HG03342 (cell line): Measurements from ENCODE around the gene MDFI.
"Not testable (repeated sequence)": the region's sequence is repeated elsewhere in the genome, so short reads cannot be mapped to it uniquely, and the experiment has no call there.

Source experiments
- ATAC-seq: cut with Tn5 transposase; IDR thresholded peaks from one replicate; pipeline ENCODE4 v1.9.1; 2021; ENCODE audit warnings: mild to moderate bottlenecking, moderate library complexity; ENCODE audit not compliant: unreplicated experiment

MDFI gene

DNA sequence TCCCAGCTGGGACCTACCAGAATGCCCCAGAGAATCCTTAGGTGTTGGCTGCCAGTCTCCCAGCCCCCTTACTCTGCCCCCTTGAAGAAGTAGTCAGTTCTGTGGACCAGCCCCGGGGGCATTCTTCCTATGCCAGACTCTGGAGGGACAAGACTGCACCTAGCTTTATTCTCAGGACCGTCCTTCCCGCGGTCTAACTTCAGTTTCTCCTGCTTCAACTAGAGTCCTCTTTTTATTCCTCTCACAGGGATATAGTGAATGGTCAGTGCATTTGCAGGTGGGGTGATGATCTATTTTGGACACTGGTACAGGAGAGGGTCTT is 35.9 kb upstream of the MDFI start:
- ATAC-seq: no peak

DNA sequence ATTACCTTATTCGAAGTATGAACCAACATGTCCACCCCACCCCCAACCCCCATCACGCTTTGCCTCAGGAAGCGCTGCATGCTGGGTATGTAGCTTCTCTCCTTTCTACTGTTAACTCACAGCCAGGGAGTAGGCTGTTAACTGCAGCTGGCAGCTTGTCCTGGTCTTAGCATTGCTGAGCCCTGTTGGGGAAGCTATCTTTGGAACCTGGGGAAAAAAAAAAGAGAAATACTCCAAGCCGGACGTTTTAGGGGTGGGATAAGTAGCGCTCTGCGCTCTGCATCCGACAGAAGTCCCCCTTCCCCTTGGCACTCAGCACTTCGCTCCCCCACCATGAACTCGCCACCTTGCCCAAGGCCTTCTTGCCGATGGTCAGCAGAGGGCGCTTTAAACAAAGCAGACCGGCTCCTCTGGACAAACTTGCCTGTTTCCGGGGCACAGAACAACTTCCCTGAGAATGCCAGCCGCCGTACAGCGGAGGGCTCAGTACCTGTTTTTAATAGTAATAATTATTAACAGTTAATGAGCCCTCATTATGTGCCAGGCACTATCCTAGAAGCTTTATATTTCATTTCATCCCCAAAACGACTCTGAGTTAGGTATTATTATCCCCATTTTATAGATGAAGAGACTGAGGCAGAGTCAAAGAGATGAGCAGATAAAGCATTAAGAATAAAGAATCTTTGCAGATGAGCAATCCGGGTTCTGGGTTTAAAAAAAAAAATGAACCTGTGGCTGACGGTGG is 35.2 kb upstream of the MDFI start:
- ATAC-seq: no peak

GRCh38 chr6:41604006-41604405 is 34.3 kb upstream of the MDFI start:
- ATAC-seq: no peak

DNA sequence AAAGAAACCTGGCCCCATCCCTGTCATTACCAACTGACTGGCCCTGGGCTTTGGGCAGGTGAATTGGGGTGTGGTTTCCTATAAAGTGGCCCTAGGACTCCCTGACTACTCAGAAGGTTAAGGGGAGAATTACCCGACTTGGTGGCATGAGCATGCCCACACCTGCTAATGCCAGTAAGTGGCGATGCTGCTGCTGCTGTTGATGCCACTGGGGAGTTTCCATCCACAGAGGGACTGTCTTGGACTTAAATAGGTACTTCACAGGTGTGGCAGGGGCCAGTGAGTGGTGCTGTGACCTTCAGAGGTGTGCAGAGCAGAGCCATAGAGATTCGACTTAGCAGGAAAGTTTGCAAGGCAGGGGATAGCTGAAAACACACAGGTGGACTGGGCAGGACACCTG is 32.6 kb upstream of the MDFI start:
- no peak for ATAC-seq

GRCh38 chr6:41607036-41607435 is 31.2 kb upstream of the MDFI start:
- no peak for ATAC-seq

DNA sequence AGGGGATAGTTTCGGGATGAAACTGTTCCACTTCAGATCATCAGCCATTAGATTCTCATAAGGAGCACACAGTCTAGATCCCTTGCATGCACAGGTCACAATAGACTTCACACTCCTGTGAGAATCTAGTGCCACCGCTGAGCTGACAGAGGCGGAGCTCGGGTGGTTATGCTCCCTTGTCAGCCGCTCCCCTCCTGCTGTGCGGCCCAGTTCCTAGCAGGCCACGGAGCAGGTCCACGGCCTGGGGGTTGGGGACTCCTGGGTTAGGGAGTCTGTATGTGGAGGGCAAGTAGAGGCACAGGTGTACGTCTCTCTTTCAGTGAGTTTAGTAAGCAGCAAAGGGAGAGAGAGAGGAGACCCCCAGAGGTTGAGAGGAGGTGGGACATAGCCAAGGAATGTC is 30.5 kb upstream of the MDFI start:
- ATAC-seq: no peak

DNA sequence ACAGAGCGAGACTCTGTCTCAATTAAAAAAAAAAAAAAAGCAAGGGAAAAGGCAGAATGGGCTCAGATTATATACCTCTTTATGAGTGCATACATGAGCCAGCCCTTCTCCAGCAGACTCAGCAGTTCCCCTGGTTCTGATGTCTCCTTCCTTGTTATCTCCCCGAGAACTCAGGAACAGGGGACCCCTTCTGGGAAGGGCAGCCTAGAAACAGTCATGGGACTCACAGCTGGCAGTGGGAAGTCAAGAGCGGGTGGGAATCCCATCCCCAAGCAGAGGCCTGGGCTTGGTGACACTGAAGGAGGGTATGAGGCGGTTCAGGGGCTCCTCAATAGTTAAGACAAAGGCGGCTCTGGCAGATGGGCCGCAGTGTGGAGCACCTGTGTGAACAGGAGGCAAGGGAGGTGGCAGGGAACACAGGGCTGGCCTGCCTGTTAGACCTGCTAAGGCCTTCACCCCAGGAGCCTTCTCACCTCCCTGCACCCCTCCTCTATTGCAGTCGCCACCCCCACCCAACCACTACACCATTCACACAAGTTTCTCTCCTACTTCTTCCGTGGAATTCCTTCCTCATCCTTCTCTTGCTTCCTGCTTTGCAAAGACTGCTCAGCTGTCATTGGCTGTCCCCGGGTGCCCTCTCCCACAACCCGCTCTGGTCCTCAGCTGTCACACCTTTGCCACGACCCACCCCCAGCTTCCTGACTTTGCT is 29.7 kb upstream of the MDFI start:
- no peak for ATAC-seq

DNA sequence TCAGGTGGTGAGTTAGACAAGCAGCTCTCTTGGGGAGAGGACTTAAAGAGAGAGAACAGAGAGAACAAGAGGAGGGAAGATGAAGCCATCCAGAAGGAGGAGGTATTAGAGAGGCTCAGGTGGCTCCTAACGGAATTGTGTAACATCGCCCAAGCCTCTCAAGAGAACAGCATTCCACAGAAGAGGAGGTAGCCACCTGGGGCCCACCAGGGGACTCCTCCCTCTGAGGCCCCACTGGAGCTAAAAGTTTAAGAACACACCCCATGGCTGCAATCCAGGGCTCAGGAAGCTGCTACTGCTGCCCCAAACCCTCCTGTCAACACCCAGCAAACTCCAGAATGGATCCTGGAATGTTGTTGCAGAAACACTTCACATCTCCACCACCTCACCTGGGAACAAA is 23.6 kb upstream of the MDFI start:
- no peak for ATAC-seq

DNA sequence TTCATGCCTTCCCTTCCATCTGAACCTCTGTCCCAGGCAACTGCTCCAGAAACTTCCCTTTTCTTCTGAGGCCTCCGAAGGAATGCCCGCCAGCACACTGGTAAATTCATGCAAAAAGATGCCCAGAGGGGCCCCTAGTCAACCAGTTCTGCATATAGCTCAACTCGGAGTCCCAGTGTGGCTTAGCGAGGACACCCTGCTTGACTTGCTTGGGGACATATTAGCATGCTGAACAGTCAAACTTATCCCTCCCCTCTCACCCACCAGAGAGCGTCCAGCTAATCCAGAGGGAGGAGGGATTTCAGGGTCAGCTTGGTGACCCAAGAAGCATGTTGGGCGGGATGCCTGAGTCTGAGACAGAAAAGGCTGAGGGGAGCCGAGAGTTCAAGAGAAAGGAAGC is 23.0 kb upstream of the MDFI start:
- no peak for ATAC-seq

DNA sequence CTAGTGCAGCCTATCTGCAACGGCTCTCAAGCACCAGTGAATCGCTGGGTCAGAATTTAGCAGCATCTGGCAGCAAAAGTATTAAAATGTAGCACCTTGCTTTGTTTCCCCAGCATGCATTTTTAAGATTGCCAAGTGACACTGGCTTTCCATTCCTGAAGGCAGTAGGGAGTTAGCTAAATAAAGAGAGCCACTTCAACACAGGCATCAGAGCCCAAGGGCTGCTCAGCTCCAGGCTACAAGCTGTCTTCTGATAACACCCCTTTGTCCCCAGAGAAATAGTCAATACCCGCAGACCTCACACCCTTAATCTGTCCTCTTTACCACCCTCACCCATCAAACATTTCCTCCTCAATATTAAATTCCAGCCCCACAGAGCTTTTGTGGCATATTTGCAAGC is 19.7 kb upstream of the MDFI start:
- ATAC-seq: no peak

GRCh38 chr6:41619193-41619592 is 19.1 kb upstream of the MDFI start:
- ATAC-seq: not testable (repeated sequence)

- no peak for ATAC-seq
Measured at GRCh38 chr6:41621367-41621766, 16.9 kb upstream of the MDFI start.

DNA sequence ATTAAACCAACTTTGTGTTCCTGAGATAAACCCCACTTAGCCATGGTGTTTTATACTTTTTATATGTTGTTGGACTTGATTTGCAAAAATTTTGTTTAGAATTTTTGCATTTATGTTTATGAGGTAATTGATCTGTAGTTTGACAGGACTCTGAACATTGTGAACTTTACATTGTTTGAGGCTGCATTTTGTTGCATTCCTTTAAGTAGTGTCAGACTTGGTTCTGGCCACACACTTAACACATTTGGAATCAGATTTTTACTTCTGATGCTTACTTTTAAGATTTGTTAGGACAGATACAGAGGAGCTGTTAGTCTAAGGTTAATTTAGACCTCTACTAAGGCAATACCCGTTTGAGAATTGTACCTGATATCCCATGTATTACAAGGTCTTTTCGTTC is 16.5 kb upstream of the MDFI start:
- no peak for ATAC-seq

DNA sequence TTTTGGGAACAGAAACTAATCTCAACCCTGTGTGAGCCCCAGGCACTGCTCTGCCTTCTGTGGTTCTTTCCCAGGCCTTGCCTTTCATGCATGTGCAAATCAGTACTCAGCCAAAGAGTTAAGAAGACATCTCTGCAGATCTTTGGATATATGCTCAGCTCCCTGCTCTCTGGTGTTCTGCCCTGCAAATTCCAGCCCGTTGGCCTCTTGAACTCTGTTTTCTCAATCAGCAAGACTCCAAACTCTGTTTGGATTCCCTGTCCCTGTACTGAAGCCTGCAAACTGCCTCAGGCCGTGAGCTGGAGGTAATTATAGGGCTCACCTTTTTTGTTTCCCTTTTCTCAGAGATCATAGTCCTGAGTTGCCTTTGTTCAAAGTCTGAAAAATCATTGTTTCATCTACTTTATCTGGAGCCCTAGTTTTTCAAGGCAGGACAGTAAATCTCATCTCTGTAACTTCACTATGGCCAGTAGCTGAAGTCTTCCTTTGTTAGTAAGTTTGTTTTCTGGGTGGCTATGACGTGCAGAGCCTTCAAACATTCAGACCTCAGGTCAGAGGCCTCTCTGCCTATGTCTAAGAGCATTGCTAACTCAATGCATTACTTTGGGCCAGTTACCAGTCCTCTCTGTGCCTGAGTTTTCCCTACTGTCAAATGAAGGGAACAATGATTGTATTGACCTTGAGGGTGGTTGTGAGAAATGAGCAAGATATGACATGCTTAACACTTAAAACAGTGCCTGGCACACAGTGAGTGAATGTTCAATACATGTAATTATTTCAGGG is 15.9 kb upstream of the MDFI start:
- no peak for ATAC-seq

- no peak for ATAC-seq
Measured at GRCh38 chr6:41623330-41623729, 14.9 kb upstream of the MDFI start.

GRCh38 chr6:41624621-41625380 is 13.5 kb upstream of the MDFI start:
- no peak for ATAC-seq

DNA sequence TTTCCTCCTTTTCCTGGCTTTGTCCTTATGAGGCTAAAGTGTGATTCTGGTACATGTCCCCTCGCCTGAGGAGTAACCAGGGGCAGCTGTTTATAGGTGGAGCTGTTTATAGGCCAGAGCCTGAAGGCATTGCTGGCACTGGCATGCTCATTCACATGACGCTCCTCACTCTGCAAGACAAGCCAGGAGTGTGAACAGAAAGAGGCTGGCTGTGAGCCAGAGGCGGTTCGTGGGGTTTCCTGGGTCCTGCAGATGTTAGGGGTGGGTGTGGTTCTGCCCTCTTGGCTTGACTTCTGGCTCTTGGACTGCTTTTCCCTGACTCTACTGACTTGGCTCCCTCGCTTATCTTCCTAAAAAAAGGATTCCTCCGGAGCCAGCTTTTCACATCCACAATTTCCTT is 12.8 kb upstream of the MDFI start:
- ATAC-seq: no peak

GRCh38 chr6:41626022-41626421 is 12.2 kb upstream of the MDFI start:
- no peak for ATAC-seq

GRCh38 chr6:41626917-41627316 is 11.4 kb upstream of the MDFI start:
- no peak for ATAC-seq

DNA sequence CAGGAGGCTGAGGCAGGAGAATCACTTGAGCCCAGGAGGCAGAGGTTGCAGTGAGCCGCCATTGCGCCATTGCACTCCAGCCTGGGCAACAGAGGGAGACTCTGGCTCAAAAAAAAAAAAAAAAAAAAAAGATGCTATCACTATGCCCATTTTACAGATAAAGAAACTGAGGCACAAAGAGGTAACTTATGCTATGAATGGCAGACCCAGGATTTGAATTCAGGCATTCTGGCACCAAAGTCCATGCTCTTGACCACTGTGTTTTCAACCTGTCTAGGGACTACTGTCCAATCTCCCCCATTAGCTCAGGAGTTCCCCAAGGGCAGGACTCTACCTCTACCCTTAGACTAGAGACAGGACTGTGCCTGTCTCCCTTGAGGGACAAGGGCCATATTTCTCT is 9.1 kb upstream of the MDFI start:
- ATAC-seq: no peak

DNA sequence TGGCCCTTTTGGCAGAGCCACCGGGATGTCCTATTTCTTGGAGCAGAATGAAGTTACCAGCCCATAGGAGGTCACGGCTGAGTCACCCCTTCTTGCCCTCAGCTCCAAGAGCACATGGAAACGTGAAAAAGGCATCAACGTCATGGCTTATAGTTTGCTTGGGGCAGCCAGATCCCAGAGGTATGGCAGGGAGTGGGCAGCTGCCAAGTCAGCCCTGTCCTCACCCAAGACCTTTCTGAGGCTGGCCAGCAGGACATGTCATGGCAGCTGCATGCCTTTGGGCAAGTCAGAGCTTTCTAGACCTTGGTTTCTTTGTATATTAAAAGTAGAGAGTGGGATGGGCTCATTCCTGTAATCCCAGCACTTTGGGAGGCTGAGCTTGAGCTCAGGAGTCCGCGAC is 8.2 kb upstream of the MDFI start:
- ATAC-seq: no peak
